SK-N-SH treated with all-trans-retinoic acid at 6 μM for 48 hours (cell line): ENCODE results near the gene ERI3.

ENCODE experiments used
- ATAC-seq: fragments of 200-7000 bp; cut with Tn5 transposase; 3 replicates; pipeline ENCODE4 v1.9.1; 2020; ENCODE audit warnings: mild to moderate bottlenecking, moderate library complexity
- ARNTL ChIP-seq: fragments of 450-650 bp; formaldehyde crosslinking; IDR thresholded peaks from 2 replicates; pipeline ENCODE4 v1.5.0; 2020; ENCODE audit warnings: low read depth, mild to moderate bottlenecking, moderate library complexity, borderline replicate concordance
- BACH2 ChIP-seq: fragments of 250-450 bp; sonication (Bioruptor Pico); IDR thresholded peaks from 2 replicates; pipeline ENCODE4 v1.9.0; 2021; ENCODE audit warnings: mild to moderate bottlenecking, borderline replicate concordance
- CREB5 ChIP-seq: fragments of 250-450 bp; sonication (Bioruptor Pico); IDR thresholded peaks from 2 replicates; pipeline ENCODE4 v1.5.1; 2020; ENCODE audit warnings: low read depth, mild to moderate bottlenecking, moderate library complexity
- CSRNP3 ChIP-seq: fragments of 250-450 bp; sonication (Bioruptor Pico); IDR thresholded peaks from 2 replicates; pipeline ENCODE4 v1.5.1; 2021; ENCODE audit warnings: mild to moderate bottlenecking, moderate library complexity
- ESRRG ChIP-seq: fragments of 250-450 bp; sonication (Bioruptor Pico); IDR thresholded peaks from 2 replicates; pipeline ENCODE4 v1.6.1; 2021; ENCODE audit warnings: mild to moderate bottlenecking
- GLIS3 ChIP-seq: fragments of 250-450 bp; sonication (Bioruptor Pico); IDR thresholded peaks from 2 replicates; pipeline ENCODE4 v1.5.0; 2020; ENCODE audit warnings: mild to moderate bottlenecking, moderate library complexity
- PATZ1 ChIP-seq: fragments of 250-450 bp; sonication (Bioruptor Pico); IDR thresholded peaks from 2 replicates; pipeline ENCODE4 v1.8.0; 2020; ENCODE audit warnings: mild to moderate bottlenecking, moderate library complexity, borderline replicate concordance
- POU6F1 ChIP-seq: fragments of 250-450 bp; sonication (Bioruptor Pico); IDR thresholded peaks from 2 replicates; pipeline ENCODE4 v1.8.0; 2021; ENCODE audit warnings: low read depth, mild to moderate bottlenecking, moderate library complexity, borderline replicate concordance
- RARB ChIP-seq: fragments of 250-450 bp; sonication (Bioruptor Pico); IDR thresholded peaks from 2 replicates; pipeline ENCODE4 v1.8.0; 2021; ENCODE audit warnings: mild to moderate bottlenecking, moderate library complexity
- SNAI2 ChIP-seq: fragments of 250-450 bp; sonication (Bioruptor Pico); IDR thresholded peaks from 2 replicates; pipeline ENCODE4 v1.5.0; 2020; ENCODE audit warnings: mild to moderate bottlenecking, moderate library complexity
- TCF4 ChIP-seq: fragments of 250-450 bp; sonication (Bioruptor Pico); IDR thresholded peaks from 2 replicates; pipeline ENCODE4 v1.8.0; 2021; ENCODE audit warnings: mild to moderate bottlenecking, moderate library complexity, borderline replicate concordance
- TOX ChIP-seq: fragments of 250-450 bp; sonication (Bioruptor Pico); IDR thresholded peaks from 2 replicates; pipeline ENCODE4 v1.8.0; 2021; ENCODE audit warnings: mild to moderate bottlenecking, moderate library complexity, borderline replicate concordance
- TSHZ2 ChIP-seq: fragments of 250-450 bp; sonication (Bioruptor Pico); IDR thresholded peaks from 2 replicates; pipeline ENCODE4 v1.5.0; 2020; ENCODE audit warnings: mild to moderate bottlenecking, moderate library complexity
- ZC3H10 ChIP-seq: fragments of 250-450 bp; sonication (Bioruptor Pico); IDR thresholded peaks from 2 replicates; pipeline ENCODE4 v1.5.1; 2021; ENCODE audit warnings: mild to moderate bottlenecking, moderate library complexity
- ZNF565 ChIP-seq: fragments of 450-650 bp; formaldehyde crosslinking; conservative IDR thresholded peaks from 2 replicates; pipeline ENCODE4 v1.5.0; 2020; ENCODE audit warnings: low read depth, mild to moderate bottlenecking, moderate library complexity
- ZNF70 ChIP-seq: fragments of 450-650 bp; formaldehyde crosslinking; IDR thresholded peaks from 2 replicates; pipeline ENCODE4 v1.5.0; 2020; ENCODE audit warnings: mild to moderate bottlenecking, moderate library complexity

Gene ERI3

GRCh38 chr1:44301442-44301841 lies 53.6 kb downstream of the ERI3 start:
- no peak for TF ChIP-seq BACH2 (CRISPR knock-in tag)
- TF ChIP-seq, all 23 proteins: peak for 0
- ATAC-seq: no peak

GRCh38 chr1:44300852-44301251 lies 54.2 kb downstream of the ERI3 start:
- TF ChIP-seq TSHZ2 (CRISPR knock-in tag) (no peak), SNAI2 (CRISPR knock-in tag) (no peak), ZNF70 (CRISPR knock-in tag) (no peak), PATZ1 (CRISPR knock-in tag) (no peak), RARB (CRISPR knock-in tag) (no peak), CREB5 (CRISPR knock-in tag) (no peak), ZC3H10 (no peak)
- no peak for ATAC-seq

- ATAC-seq: no peak
- TF ChIP-seq BACH2 (CRISPR knock-in tag) (no peak), TOX (CRISPR knock-in tag) (no peak), GLIS3 (no peak), ARNTL (CRISPR knock-in tag) (no peak), CSRNP3 (CRISPR knock-in tag) (no peak), RARB (CRISPR knock-in tag) (no peak), POU6F1 (no peak), ZC3H10 (no peak), TSHZ2 (CRISPR knock-in tag) (no peak), ZNF565 (CRISPR knock-in tag) (no peak), TCF4 (CRISPR knock-in tag) (no peak), ESRRG (no peak)
Measured at GRCh38 chr1:44297695-44298400, 57.2 kb downstream of the ERI3 start.
